Measurements from ENCODE around the gene PROKR1. TPM values are rescaled to one million over a fixed set of nuclear protein-coding genes. Genes with fewer than 3 reads are reported as not detected.

Gene PROKR1
- total RNA-seq, 1 experiment from 2014 or later: not detected

DNA sequence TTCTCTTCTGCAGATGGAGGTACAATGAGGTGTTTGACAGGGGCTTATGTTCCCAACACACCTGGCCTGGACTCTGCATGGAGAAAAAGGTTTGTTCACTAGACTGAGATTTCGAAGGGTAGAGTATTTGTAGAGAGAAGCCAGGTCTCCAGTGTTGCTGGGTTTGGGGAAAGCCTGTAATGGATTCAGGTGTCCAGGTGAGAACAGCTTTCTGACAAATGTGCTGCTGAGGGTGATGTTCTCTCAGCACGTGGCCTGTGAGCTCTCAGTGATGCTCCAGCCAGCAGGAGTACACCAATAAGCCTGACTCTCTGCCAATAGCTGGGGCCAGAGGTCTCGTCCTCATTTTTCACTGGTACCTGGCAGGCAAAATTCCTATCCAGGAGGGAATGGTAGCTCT, 47.5 kb downstream of the PROKR1 start:
- Mint-ChIP-seq H3K9me3 (ENCODE audit: low read depth, unreplicated experiment) (no peaks in the 10 kb centered on the region), H3K27ac (ENCODE audit: unreplicated experiment) (no peak overlapping the region), H3K27me3 (ENCODE audit: unreplicated experiment) (peaks cover 28% of the 10 kb centered on the region), H3K36me3 (ENCODE audit: insufficient read depth, unreplicated experiment) (no peaks in the 10 kb centered on the region), H3K4me1 (ENCODE audit: low read depth, unreplicated experiment) (no peaks in the 10 kb centered on the region), H3K4me3 (ENCODE audit: low read depth, unreplicated experiment) (no peak overlapping the region)
- TF ChIP-seq, protein P1, sequence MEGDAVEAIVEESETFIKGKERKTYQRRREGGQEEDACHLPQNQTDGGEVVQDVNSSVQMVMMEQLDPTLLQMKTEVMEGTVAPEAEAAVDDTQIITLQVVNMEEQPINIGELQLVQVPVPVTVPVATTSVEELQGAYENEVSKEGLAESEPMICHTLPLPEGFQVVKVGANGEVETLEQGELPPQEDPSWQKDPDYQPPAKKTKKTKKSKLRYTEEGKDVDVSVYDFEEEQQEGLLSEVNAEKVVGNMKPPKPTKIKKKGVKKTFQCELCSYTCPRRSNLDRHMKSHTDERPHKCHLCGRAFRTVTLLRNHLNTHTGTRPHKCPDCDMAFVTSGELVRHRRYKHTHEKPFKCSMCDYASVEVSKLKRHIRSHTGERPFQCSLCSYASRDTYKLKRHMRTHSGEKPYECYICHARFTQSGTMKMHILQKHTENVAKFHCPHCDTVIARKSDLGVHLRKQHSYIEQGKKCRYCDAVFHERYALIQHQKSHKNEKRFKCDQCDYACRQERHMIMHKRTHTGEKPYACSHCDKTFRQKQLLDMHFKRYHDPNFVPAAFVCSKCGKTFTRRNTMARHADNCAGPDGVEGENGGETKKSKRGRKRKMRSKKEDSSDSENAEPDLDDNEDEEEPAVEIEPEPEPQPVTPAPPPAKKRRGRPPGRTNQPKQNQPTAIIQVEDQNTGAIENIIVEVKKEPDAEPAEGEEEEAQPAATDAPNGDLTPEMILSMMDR (IDR thresholded peaks at IDR 0.05; ENCODE audit: unreplicated experiment): no peak
- BruUV-seq (replicated peaks): no TSS peak
- CTCF ChIA-PET: no interaction called here
- intact Hi-C loops (cut with micrococcal nuclease; ENCODE audit: unreplicated experiment): no loop called here
- DNase-seq: no peak

DNA sequence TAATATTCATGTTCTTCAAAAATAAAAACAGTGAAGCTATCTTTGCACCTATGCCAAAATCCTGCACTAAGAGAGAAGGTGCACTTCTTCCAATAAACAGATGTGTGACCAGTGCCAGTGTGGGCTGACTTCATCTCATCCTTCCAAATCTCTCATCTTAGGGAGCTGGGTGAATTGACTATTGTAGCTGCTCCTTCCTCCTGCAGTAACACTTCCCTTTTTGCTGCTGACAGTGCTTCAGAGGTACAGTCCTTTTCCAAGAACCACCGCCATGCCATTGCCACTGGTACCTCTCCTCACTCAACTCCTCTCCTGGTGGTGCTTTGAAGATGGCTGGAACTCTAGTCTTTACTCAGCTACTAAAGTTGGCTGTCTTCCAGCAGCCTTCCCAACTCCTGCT, 49.1 kb downstream of the PROKR1 start:
- BruUV-seq (replicated peaks): no TSS peak

DNA sequence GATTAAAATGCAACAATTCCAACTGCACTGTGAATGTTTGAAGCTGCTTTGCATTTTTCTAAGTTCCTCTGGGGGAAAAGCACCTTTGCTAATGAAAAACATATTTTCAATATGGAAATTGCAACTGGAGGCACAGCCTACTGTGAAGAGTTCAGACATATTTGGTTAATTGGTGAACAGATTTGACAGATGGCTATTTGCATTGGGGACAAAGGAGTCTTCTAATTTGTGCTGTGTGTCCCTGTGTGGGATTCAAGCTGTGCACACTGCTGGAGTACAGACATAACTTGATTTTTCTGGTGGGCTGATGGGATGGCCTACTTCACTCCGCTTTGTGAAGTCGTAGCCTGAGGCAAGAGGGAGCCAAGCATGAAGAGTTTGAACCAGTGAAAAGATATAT, 50.6 kb downstream of the PROKR1 start:
- peaks cover 36% of the 10 kb centered on the region for H3K27me3 Mint-ChIP-seq (ENCODE audit: unreplicated experiment)
- H3K36me3 Mint-ChIP-seq (ENCODE audit: insufficient read depth, unreplicated experiment): no peaks in the 10 kb centered on the region
- DNase-seq: no peak
- intact Hi-C loops (cut with micrococcal nuclease; ENCODE audit: unreplicated experiment): no loop called here
- CTCF ChIA-PET: no interaction called here
- TF ChIP-seq, protein P1 (IDR thresholded peaks at IDR 0.05; ENCODE audit: unreplicated experiment): no peak
- H3K4me1 Mint-ChIP-seq (ENCODE audit: low read depth, unreplicated experiment): no peaks in the 10 kb centered on the region
- no TSS peak for BruUV-seq (replicated peaks)
- H3K4me3 Mint-ChIP-seq (ENCODE audit: low read depth, unreplicated experiment): no peak overlapping the region
- H3K27ac Mint-ChIP-seq (ENCODE audit: unreplicated experiment): no peak overlapping the region
- no peaks in the 10 kb centered on the region for H3K9me3 Mint-ChIP-seq (ENCODE audit: low read depth, unreplicated experiment)

More for the DNA sequence above, 49.1 kb downstream of the PROKR1 start:
- Mint-ChIP-seq H3K9me3 (ENCODE audit: low read depth, unreplicated experiment) (no peaks in the 10 kb centered on the region), H3K4me1 (ENCODE audit: low read depth, unreplicated experiment) (no peaks in the 10 kb centered on the region), H3K36me3 (ENCODE audit: insufficient read depth, unreplicated experiment) (no peaks in the 10 kb centered on the region), H3K27me3 (ENCODE audit: unreplicated experiment) (peaks cover 28% of the 10 kb centered on the region), H3K4me3 (ENCODE audit: low read depth, unreplicated experiment) (no peak overlapping the region), H3K27ac (ENCODE audit: unreplicated experiment) (no peak overlapping the region)
- TF ChIP-seq, protein P1 (IDR thresholded peaks at IDR 0.05; ENCODE audit: unreplicated experiment): no peak
- no peak for DNase-seq
- CTCF ChIA-PET: interaction anchor here (0.6 kb wide), 1 partner anchor 17 kb away, joined by 3 read pairs; no protein-coding TSS in a partner anchor
- intact Hi-C loops (cut with micrococcal nuclease; ENCODE audit: unreplicated experiment): no loop called here

GRCh38 chr2:68695971-68696370, 52.6 kb downstream of the PROKR1 start:
- TF ChIP-seq, protein P1 (IDR thresholded peaks at IDR 0.05; ENCODE audit: unreplicated experiment): no peak
- Mint-ChIP-seq H3K27ac (ENCODE audit: unreplicated experiment) (no peak overlapping the region), H3K27me3 (ENCODE audit: unreplicated experiment) (peaks cover 41% of the 10 kb centered on the region), H3K4me3 (ENCODE audit: low read depth, unreplicated experiment) (no peak overlapping the region), H3K36me3 (ENCODE audit: insufficient read depth, unreplicated experiment) (no peaks in the 10 kb centered on the region), H3K4me1 (ENCODE audit: low read depth, unreplicated experiment) (no peaks in the 10 kb centered on the region), H3K9me3 (ENCODE audit: low read depth, unreplicated experiment) (no peaks in the 10 kb centered on the region)
- no TSS peak for BruUV-seq (replicated peaks)
- CTCF ChIA-PET: no interaction called here
- intact Hi-C loops (cut with micrococcal nuclease; ENCODE audit: unreplicated experiment): no loop called here
- no peak for DNase-seq
